HTR-8/SVneo (cell line): ENCODE measurements around the gene DLG2.

ENCODE experiments used
- DNase-seq: peaks from one replicate; pipeline ENCODE4 v3.0.0; 2011; ENCODE audit warnings: low spot score, mixed read lengths; ENCODE audit not compliant: insufficient read length
- FAIRE-seq: peaks from 2 replicates; lab custom pipeline; 2011; peaks lifted over from hg19 to GRCh38; lab: Jason Lieb, UNC

Gene DLG2

GRCh38 chr11:84035645-84036044 is 1591.5 kb downstream of the DLG2 start:
- FAIRE-seq = no peak

GRCh38 chr11:84034484-84034883 is 1592.7 kb downstream of the DLG2 start:
- DNase-seq (no peak), FAIRE-seq (no peak)

More at GRCh38 chr11:84035645-84036044, 1591.5 kb downstream of the DLG2 start:
- DNase-seq = no peak

- FAIRE-seq (no peak), DNase-seq (no peak)
Measured at GRCh38 chr11:84024266-84024665, 1602.9 kb downstream of the DLG2 start.

- DNase-seq (no peak), FAIRE-seq (no peak)
Measured at GRCh38 chr11:84022695-84023094, 1604.4 kb downstream of the DLG2 start.

GRCh38 chr11:84022201-84022600 is 1604.9 kb downstream of the DLG2 start:
- DNase-seq (no peak), FAIRE-seq (no peak)

- DNase-seq (no peak), FAIRE-seq (no peak)
Measured at GRCh38 chr11:84021291-84021690, 1605.9 kb downstream of the DLG2 start.

GRCh38 chr11:84019571-84020194 is 1607.5 kb downstream of the DLG2 start:
- FAIRE-seq = no peak
- no peak for DNase-seq

GRCh38 chr11:84014539-84014938 is 1612.6 kb downstream of the DLG2 start:
- DNase-seq = no peak
- FAIRE-seq = no peak

- FAIRE-seq (no peak), DNase-seq (no peak)
Measured at GRCh38 chr11:84012171-84012826, 1614.8 kb downstream of the DLG2 start.

- DNase-seq (no peak), FAIRE-seq (no peak)
Measured at GRCh38 chr11:84003181-84003580, 1624.0 kb downstream of the DLG2 start.

- FAIRE-seq (no peak), DNase-seq (no peak)
Measured at GRCh38 chr11:83998921-83999320, 1628.2 kb downstream of the DLG2 start.

GRCh38 chr11:83990160-83990733 is 1636.9 kb downstream of the DLG2 start:
- no peak for FAIRE-seq
- DNase-seq = no peak

GRCh38 chr11:83982825-83983224 is 1644.3 kb downstream of the DLG2 start:
- no peak for FAIRE-seq
- DNase-seq = no peak

- DNase-seq (no peak), FAIRE-seq (no peak)
Measured at GRCh38 chr11:83979593-83979992, 1647.6 kb downstream of the DLG2 start.

GRCh38 chr11:83978942-83979341 is 1648.2 kb downstream of the DLG2 start:
- no peak for FAIRE-seq
- no peak for DNase-seq

GRCh38 chr11:83976086-83976485 is 1651.1 kb downstream of the DLG2 start:
- DNase-seq = no peak
- no peak for FAIRE-seq

GRCh38 chr11:83972536-83972935 is 1654.6 kb downstream of the DLG2 start:
- FAIRE-seq = no peak
- no peak for DNase-seq

GRCh38 chr11:83971063-83971462 is 1656.1 kb downstream of the DLG2 start:
- FAIRE-seq (no peak), DNase-seq (no peak)

- FAIRE-seq (no peak), DNase-seq (no peak)
Measured at GRCh38 chr11:83970061-83970671, 1657.0 kb downstream of the DLG2 start.

GRCh38 chr11:83957038-83957900 is 1669.9 kb downstream of the DLG2 start:
- FAIRE-seq = no peak
- DNase-seq = no peak
